Tibial nerve (tissue), 4 donors: ENCODE results near the gene SH3RF2. TPM values are rescaled to one million over a fixed set of nuclear protein-coding genes. Genes with fewer than 3 reads are reported as not detected.
"Not testable (repeated sequence)": the region's sequence is repeated elsewhere in the genome, so short reads cannot be mapped to it uniquely, and the experiment has no call there.

Experiments
- DNase-seq, 2 donors: peaks; one replicate each; pipeline ENCODE4 v3.0.0-alpha.2; 2019; ENCODE audit warnings: low spot score in 2 of 2
- H3K27ac ChIP-seq, 4 donors: fragments of 200-600 bp; sonication (generic) in 3 of 4; one replicate each; pipeline ENCODE4 v1.5.1; 2017 to 2019; ENCODE audit warnings: mild to moderate bottlenecking in 1 of 4
- H3K27me3 ChIP-seq, 2 donors: fragments of 200-600 bp; sonication (generic) in 1 of 2; one replicate each; pipeline versions ENCODE4 v1.5.1 to v1.6.0; 2017 to 2019
- H3K36me3 ChIP-seq, 3 donors: fragments of 200-600 bp; sonication (generic); one replicate each; pipeline ENCODE4 v1.5.1; 2018 to 2019
- H3K4me1 ChIP-seq, 4 donors: fragments of 200-600 bp; sonication (generic) in 3 of 4; one replicate each; pipeline ENCODE4 v1.5.1; 2017 to 2019
- H3K4me3 ChIP-seq, 4 donors: fragments of 200-600 bp; sonication (generic) in 3 of 4; one replicate each; pipeline ENCODE4 v1.5.1; 2017 to 2019; ENCODE audit warnings: mild to moderate bottlenecking in 1 of 4, moderate library complexity in 1 of 4
- H3K9me3 ChIP-seq, 4 donors: fragments of 200-600 bp; sonication (generic) in 3 of 4; one replicate each; pipeline ENCODE4 v1.5.1; 2017 to 2019
- CTCF ChIP-seq, 5 experiments: fragments of 200-600 bp in 3 of 5; fragments of 450-650 bp in 2 of 5; sonication (generic) in 3 of 5; IDR thresholded peaks; one replicate each; pipeline ENCODE4 v1.5.1; 2016 to 2019; ENCODE audit warnings: antibody characterized with exemption in 5 of 5, mild to moderate bottlenecking in 3 of 5, moderate library complexity in 2 of 5
- EP300 ChIP-seq, 2 donors: sonication (generic); formaldehyde crosslinking; IDR thresholded peaks; one replicate each; pipeline ENCODE4 v1.6.1; 2017; ENCODE audit warnings: antibody characterized with exemption in 2 of 2, mild to moderate bottlenecking in 1 of 2
- POLR2A ChIP-seq, 2 donors: fragments of 450-650 bp; IDR thresholded peaks; one replicate each; pipeline ENCODE4 v1.6.1; 2017; ENCODE audit warnings: antibody characterized with exemption in 2 of 2, mild to moderate bottlenecking in 2 of 2, moderate library complexity in 2 of 2
- WGBS, 2 donors: methylation state at CpG; one replicate each; pipeline ENCODE4 v1.1.5; 2018; 5-methylcytosine and 5-hydroxymethylcytosine counted together
- total RNA-seq, 4 donors: library from RNA; depleted of rRNA; stranded (reverse); fragments of >200 nt; gene quantifications; one replicate each; pipeline ENCODE4 v1.1.0, GENCODE V29; 2016

SH3RF2 gene
- total RNA-seq, 4 donors from 2014 or later: 1.0 to 5.1 (median 2.0) TPM

GRCh38 chr5:146105477-146105876 is 169.1 kb downstream of the SH3RF2 start, which contains the start of gene PLAC8L1:
TSS of gene PLAC8L1 (minus strand) at chr5:146105577. CDS start at chr5:146104311, 1,266 bp downstream.
- WGBS, 2 donors: 81 to 90% methylated on average over 2 of the region's 2 CpGs
- no peak within 1 kb of the TSS for H3K4me3 ChIP-seq
- peaks cover 0 to 16% (median 0%) of the 10 kb centered on the region in 3 donors for H3K36me3 ChIP-seq
- H3K27me3 ChIP-seq: no peaks in the 10 kb centered on the region
- no peak for TF ChIP-seq POLR2A (IDR thresholded peaks at IDR 0.05)
- no peak for TF ChIP-seq CTCF (IDR thresholded peaks at IDR 0.05)
- no peak for TF ChIP-seq EP300 (IDR thresholded peaks at IDR 0.05)
- no peak for DNase-seq
- H3K27ac ChIP-seq: no peak within 1 kb of the TSS
- H3K4me1 ChIP-seq: no peaks in the 10 kb centered on the region
- H3K9me3 ChIP-seq: no peaks in the 10 kb centered on the region

GRCh38 chr5:146107901-146108300 is 171.5 kb downstream of the SH3RF2 start:
- TF ChIP-seq POLR2A (IDR thresholded peaks at IDR 0.05): no peak
- no peak for TF ChIP-seq CTCF (IDR thresholded peaks at IDR 0.05)
- no peak for TF ChIP-seq EP300 (IDR thresholded peaks at IDR 0.05)
- no peaks in the 10 kb centered on the region for H3K9me3 ChIP-seq
- H3K27me3 ChIP-seq: no peaks in the 10 kb centered on the region
- 36 to 50% methylated on average over 1 of the region's 1 CpG for WGBS, 2 donors
- no peak overlapping the region for H3K27ac ChIP-seq
- H3K36me3 ChIP-seq: peaks cover 0 to 29% (median 2%) of the 10 kb centered on the region in 3 donors
- H3K4me1 ChIP-seq: no peaks in the 10 kb centered on the region
- H3K4me3 ChIP-seq: no peak overlapping the region
- no peak for DNase-seq

GRCh38 chr5:146108870-146109269 is 172.5 kb downstream of the SH3RF2 start:
- H3K27ac ChIP-seq, H3K9me3 ChIP-seq, DNase-seq, H3K27me3 ChIP-seq, H3K4me1 ChIP-seq, H3K4me3 ChIP-seq: not testable (repeated sequence)
- 89 to 94% methylated on average over 2 of the region's 2 CpGs for WGBS, 2 donors
- H3K36me3 ChIP-seq: peaks cover 0 to 33% (median 10%) of the 10 kb centered on the region in 3 donors

- no peak for DNase-seq
- Histone ChIP-seq H3K36me3 (peaks cover 0 to 34% (median 15%) of the 10 kb centered on the region in 3 donors), H3K27ac (no peak overlapping the region), H3K27me3 (no peaks in the 10 kb centered on the region), H3K4me3 (no peak overlapping the region), H3K9me3 (no peaks in the 10 kb centered on the region), H3K4me1 (no peaks in the 10 kb centered on the region)
- TF ChIP-seq CTCF (IDR thresholded peaks at IDR 0.05) (no peak), EP300 (IDR thresholded peaks at IDR 0.05) (no peak), POLR2A (IDR thresholded peaks at IDR 0.05) (no peak)
- 85 to 88% methylated on average over 1 of the region's 1 CpG for WGBS, 2 donors
Observed at GRCh38 chr5:146109379-146109778, 173.0 kb downstream of the SH3RF2 start.

GRCh38 chr5:146111409-146111808 is 175.0 kb downstream of the SH3RF2 start:
- no peaks in the 10 kb centered on the region for H3K27me3 ChIP-seq
- H3K27ac ChIP-seq: no peak overlapping the region
- no peak for DNase-seq
- H3K36me3 ChIP-seq: peaks cover 0 to 42% (median 19%) of the 10 kb centered on the region in 3 donors
- no peak overlapping the region for H3K4me3 ChIP-seq
- TF ChIP-seq POLR2A (IDR thresholded peaks at IDR 0.05): no peak
- TF ChIP-seq EP300 (IDR thresholded peaks at IDR 0.05): no peak
- no peak for TF ChIP-seq CTCF (IDR thresholded peaks at IDR 0.05)
- H3K4me1 ChIP-seq: no peaks in the 10 kb centered on the region
- no peaks in the 10 kb centered on the region for H3K9me3 ChIP-seq
- 58 to 76% methylated on average over 1 of the region's 1 CpG for WGBS, 2 donors

- WGBS, 2 donors: 88 to 95% methylated on average over 5 of the region's 5 CpGs
- Histone ChIP-seq H3K4me1 (no peaks in the 10 kb centered on the region), H3K9me3 (no peaks in the 10 kb centered on the region), H3K4me3 (no peak overlapping the region), H3K27me3 (no peaks in the 10 kb centered on the region), H3K27ac (no peak overlapping the region), H3K36me3 (peaks cover 0 to 51% (median 19%) of the 10 kb centered on the region in 3 donors)
- no peak for DNase-seq
- TF ChIP-seq EP300 (IDR thresholded peaks at IDR 0.05) (no peak), POLR2A (IDR thresholded peaks at IDR 0.05) (no peak), CTCF (IDR thresholded peaks at IDR 0.05) (no peak)
Observed at GRCh38 chr5:146112476-146112875, 176.1 kb downstream of the SH3RF2 start.
